GM18870 (cell line): ENCODE results near the gene MEG3.

Source experiments
- ATAC-seq: cut with Tn5 transposase; IDR thresholded peaks from one replicate; pipeline ENCODE4 v1.9.1; 2021; ENCODE audit warnings: moderate library complexity; ENCODE audit not compliant: unreplicated experiment

MEG3 gene

DNA sequence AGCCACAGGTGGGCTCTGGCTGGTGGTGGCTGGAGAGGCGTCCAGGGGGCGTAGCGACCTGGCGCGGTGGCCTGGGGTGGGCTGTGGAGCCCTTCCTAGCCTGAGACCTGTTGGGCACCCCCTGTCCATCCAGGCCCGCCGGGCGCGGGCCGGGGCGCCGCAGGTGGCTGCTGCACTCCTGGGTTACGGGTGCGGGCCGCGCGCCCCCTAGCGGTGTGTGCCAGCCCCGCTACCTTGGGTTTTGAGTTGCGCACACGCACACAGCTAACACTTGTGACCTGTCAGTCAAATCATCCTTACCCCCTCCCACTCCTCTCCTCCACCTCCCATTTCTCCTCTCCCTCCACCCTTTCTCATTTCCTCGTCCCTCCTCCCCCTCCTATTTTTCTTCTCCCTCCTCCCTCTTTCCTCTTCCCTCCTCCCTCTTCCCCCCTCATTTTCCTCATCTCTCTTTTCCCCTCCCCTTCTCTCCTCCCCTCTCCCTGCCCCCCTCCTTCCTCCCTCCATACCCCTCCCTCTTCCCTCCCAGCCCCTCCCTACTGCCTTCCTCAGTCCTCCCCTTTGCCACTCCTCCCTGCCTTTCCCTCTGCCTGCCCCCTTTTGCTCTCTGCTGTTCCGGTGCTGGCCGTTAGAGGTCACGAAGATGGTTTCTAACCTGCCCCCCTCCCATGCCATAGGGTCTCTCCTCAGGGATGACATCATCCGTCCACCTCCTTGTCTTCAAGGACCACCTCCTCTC, 2.3 kb downstream of the MEG3 start:
- no peak for ATAC-seq

GRCh38 chr14:100830681-100831080, 4.8 kb downstream of the MEG3 start:
- no peak for ATAC-seq

- no peak for ATAC-seq
These were observed 6.5 kb downstream of the MEG3 start for GRCh38 chr14:100832311-100832960.

GRCh38 chr14:100834082-100834793, 8.3 kb downstream of the MEG3 start:
- ATAC-seq = no peak

DNA sequence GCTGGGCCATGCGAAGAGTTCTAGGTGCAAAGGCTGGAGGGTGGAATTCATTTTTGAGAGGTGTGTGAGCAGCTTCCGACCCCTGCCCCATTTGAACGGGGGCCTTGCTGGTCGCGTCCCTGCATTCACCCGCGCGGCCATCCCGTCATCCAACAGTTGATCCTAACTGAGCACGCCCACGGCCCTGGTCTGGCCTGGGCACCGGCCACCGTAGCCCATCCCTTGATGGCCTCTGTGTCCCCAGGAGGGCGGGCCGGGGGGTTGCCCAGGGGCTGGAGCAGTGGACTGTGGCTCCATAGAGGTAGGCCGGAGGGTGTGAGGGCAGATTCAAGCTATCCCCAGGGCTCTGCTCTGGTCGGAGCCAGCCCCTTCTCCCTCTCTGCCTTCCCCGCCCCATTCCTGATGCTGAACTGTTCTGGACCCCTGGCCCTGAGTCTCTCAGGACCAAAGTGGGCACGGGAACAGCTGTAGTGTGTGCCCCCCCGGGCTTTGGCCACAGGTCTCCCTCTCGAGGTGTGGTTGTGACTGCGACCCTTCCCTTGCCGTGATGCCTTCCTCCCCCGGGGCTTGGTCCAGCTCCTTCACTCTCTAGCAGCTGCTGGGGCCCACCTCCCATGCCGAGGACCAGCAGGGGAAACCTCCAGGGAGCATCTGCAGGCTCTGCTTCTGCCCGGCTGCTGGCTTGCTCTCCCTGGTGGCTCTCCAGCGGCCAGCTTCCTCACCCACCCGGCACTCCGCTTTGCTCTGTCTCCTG, 9.1 kb downstream of the MEG3 start:
- ATAC-seq = no peak

GRCh38 chr14:100835548-100836310, 9.8 kb downstream of the MEG3 start:
- no peak for ATAC-seq

DNA sequence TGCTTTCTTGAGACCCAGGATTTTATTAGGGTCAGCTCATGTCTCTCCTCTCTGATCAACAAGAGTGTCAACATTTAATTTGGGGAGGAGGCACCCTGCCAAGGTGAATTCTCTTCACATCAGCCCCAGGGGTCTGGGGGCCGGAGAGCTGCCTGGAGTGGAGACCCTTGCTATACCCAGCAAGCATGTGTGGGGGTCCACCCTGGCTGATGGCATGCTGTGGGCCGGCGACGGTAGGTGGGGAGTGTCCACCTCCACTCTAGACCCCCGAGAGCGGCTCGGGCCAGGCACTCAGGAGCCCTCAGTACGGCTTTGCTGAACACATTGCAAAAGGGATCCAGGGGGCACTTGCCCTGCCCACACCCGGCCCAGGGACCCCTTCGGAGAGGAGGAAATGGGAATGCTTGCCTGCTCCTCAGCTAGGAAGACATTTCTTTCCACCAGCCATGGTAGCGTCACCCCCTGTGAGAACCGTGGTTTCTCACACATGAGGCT, 10.4 kb downstream of the MEG3 start:
- no peak for ATAC-seq

- ATAC-seq = no peak
These were observed 11.3 kb downstream of the MEG3 start for GRCh38 chr14:100836941-100837804.

DNA sequence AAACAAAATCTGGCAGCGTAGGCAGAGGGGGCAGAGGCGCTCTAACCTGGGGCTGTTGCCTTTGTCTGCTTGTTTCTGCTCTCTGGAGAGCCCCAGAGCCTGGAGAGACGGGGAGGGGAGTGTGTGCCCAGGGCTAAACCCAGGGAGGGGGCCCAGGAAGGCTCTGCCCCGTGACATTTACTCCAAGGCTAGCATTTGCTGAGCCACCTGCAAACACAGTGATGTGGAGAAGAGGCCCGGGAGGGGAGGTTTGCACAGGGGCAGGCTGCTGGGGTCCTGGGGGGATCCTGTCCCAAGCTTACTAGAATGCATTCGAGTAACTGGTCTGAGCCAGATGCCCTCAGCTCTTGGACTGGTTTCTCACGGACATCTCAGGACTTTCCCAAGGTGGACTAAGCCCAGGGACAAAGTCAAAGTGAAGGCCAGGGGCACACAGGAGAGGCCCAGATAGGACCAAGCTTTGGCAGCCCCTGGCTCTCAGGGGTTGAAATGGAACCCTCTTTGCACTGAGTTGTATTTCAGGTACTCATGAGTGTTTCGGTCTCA, 12.0 kb downstream of the MEG3 start:
- no peak for ATAC-seq

DNA sequence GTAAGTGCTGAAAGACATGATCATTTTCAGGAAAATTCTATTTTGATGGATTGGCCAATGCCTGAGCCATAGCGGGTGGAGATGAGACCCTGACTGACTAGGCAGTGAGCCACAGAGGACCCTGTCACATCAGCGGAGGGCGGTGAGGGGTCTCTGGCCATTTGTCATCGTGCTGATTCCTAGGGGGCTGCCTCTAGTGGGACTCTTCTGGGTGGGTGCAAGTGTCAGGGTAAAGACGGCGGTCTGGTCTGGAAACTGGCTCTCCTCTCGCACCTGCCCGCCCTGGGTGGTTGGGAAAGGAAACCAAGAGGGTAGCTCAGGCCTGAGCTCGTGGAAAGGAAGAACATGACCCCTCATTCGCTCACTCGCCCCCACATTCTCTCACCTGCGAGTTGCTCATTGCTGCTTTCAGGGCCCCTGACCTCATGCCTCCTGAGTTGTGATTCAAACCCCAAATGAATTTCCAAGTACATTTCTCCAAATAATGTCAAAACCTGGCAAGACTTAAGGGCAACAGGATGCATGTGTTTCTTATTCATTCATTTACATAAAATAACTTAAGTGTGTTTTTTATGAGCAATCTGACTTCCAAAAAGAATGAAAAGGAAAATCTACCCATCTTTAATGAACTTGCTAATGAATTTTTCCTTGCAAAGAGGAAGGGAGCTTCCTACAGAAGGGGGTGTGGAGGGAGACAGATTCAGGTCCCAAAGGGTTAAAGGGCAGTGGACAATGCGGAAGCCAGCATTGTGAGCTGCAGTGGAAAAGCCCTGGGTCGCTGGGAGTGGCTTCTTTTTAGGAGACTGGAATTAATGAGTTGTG, 12.8 kb downstream of the MEG3 start:
- no peak for ATAC-seq

DNA sequence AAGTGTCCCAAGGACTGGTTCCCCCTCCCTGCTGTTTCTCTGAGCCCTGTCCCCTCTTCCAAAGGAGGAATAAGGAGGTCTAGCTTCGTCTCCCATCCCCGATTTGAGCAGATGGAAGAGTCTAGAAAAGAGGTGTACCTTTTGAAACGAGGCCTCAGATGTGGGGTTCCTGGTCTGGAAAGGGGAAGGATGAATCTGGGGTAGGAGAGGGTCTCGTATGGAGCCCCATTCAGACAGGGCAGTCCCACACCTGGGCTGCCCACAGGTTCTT, 13.3 kb downstream of the MEG3 start:
- no peak for ATAC-seq

DNA sequence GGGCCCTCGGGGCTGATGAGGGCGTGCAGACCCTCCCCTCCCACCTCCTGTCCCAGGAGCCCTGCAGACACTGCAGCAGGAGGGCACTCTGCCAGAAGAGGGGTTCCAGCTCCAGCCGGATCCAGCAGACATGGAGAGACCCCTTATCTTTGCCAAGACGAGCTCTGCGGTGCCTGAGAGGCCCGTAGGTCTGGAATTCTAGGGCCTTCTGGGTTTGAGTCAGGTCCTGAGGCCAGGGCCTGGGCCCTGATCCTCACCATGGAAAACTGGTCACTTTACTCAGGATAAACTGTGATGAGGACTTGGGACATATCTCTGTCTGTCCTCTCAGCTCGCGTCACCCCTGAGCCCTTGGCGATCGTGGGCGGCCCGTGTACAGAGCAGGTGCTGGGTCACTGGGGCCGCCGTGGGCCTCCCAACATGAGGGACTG, 13.8 kb downstream of the MEG3 start:
- no peak for ATAC-seq

DNA sequence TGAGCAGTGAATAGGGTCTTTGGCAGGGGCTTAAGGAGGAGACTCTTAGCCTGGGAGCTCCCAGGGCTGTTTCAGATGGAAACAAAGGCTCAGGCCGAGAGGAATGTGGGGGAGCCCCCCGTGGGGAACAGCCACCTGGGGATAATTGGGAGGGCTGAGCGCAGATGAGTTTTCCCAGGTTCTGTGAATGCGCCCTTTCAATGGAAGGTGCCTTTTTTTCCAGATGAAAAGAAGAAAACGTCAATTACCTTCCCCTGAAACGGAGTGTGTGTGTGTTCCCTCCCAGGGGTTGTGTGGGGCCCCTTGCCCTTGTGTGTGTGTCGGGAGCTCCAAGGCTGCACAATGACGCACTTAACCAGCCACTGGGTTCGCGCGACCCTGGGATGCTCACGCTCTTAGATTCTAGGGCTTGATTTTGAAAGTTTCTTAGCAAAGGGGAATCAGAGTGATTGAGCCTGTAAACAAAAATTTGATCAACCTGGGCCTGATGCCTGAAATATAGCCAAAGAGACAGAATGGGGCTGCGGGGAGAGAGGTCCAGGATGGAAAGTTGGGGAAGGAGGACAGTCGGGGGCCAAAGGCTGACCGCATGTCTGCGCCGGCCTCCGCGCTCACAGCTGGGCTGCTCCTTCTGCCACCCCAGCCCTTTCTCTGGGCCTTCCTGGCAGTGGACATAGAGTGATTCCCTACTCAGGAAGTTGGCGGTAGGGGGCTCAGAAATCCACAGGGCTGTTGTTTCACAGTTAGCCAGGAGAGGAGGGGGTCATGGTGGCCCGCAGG, 14.6 kb downstream of the MEG3 start:
- ATAC-seq = no peak

DNA sequence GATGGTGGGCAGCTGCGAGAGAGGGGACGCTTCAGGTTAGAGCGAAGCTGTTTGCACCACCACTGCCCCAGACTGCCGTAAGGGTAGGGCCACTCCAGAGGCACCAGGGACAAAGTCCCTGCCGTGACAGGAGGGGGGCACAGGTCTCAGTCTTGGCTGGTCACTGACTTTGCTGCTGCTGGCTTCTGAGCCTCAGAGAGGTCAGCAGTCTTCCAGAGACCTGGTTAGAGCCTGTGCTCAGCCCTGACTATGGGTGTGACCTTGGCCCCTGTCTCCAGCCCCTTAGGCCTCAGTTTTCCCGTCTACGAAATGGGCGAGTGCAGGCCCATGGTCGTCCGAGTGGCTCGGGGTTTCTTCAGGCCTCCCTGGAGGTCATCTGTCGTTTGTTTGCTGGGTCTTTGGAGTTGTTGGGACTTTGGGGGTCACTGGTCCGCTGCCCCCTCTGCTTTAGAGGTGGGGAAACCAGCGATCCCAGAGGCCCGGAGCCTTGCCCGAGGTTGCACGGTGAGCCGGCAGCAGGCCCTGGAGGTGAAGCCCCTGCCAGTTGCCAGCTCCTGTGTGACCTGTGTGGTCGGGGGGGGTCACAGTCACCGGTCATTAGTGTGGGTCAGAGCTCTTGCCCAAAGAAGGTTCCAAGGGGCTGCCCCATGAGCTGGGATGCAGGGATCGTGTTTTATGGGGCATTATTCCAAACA, 15.3 kb downstream of the MEG3 start:
- ATAC-seq = no peak

DNA sequence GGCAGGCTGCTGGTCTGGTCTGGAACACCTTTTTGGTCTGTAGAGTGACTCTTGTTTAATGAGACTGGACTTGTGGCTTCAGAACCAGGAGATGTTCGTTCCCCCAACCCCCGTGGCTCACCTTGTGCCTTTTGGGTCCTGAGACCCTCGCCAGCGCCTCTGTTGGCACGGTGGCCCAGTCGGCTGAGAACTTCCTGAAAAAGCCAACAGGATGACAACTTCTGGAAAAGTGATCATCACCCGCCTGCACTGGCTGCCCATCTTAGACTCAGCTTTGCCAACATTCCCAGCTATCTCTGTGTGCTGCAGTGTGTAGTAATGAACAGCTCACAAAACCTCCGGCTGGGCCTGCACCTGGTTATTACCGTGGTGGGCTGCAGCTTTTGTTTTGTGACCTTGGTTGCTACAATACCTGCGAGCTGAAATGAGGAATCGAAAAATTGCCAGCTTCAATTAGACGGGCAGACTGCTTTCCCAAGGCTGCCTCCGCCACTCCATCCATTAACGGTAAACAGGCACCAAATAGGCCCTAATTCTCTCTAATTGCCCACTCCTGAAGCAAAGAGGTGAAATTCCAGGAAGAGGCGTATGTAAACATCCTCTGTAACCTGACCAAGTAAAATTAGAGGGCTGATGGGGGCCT, 16.0 kb downstream of the MEG3 start:
- no peak for ATAC-seq

GRCh38 chr14:100842799-100843198, 16.9 kb downstream of the MEG3 start:
- ATAC-seq = no peak

GRCh38 chr14:100844082-100844408, 18.1 kb downstream of the MEG3 start:
- no peak for ATAC-seq
